GM12878 (cell line): ENCODE data around the gene TP63. TPM values are rescaled to one million over a fixed set of nuclear protein-coding genes. Genes with fewer than 3 reads are reported as not detected.

Experiments
- ATAC-seq: fragments of 200-7000 bp; cut with Tn5 transposase; 3 replicates; pipeline ENCODE4 v1.9.1; 2020; ENCODE audit warnings: mild to moderate bottlenecking, moderate library complexity
- BruUV-seq: library from RNA; stranded (reverse); fragments of 400-500 nt; replicated peaks from 2 replicates; lab custom pipeline; 2021; lab: Mats Ljungman, UMichigan
- CTCF ChIA-PET: fragments of 300-600 bp; sonication (Branson Sonifier 250); formaldehyde crosslinking; extraction: SDS; loops from one replicate; lab custom pipeline; 2021; ENCODE audit warnings: inconsistent platforms; lab: Yijun Ruan, JAX
- POLR2A ChIA-PET: fragments of 350-600 bp; formaldehyde crosslinking; extraction: SDS; loops from one replicate; lab custom pipeline; 2021; ENCODE audit warnings: inconsistent platforms; lab: Charles Lee
- RAD21 ChIA-PET: fragments of 300-600 bp; sonication (Branson Sonifier 250); formaldehyde crosslinking; loops from one replicate; lab custom pipeline; 2023; ENCODE audit warnings: antibody characterized with exemption; ENCODE audit not compliant: unreplicated experiment; lab: Charles Lee
- SMC1A ChIA-PET: fragments of 300-600 bp; sonication (Branson Sonifier 250); formaldehyde crosslinking; loops from one replicate; lab custom pipeline; 2023; ENCODE audit not compliant: unreplicated experiment, uncharacterized antibody; lab: Charles Lee
- DNase-seq: peaks from one replicate; pipeline ENCODE4 v3.0.0-alpha.2; 2011; ENCODE audit warnings: low read depth, low spot score
- FAIRE-seq: peaks from 3 replicates; lab custom pipeline; 2011; peaks lifted over from hg19 to GRCh38; lab: Jason Lieb, UNC
- H2AFZ ChIP-seq: 2 replicates; pipeline ENCODE4 v1.6.0; 2011; ENCODE audit warnings: low read depth, low read length, control low read depth; ENCODE audit not compliant: control insufficient read depth
- H3K27ac ChIP-seq: 2 replicates; pipeline ENCODE4 v1.5.1; 2011; ENCODE audit warnings: control low read depth; ENCODE audit not compliant: control insufficient read depth, insufficient read depth
- H3K27me3 ChIP-seq, 2 experiments: replicated peaks in 1 of 2; 2 replicates each; pipeline versions ENCODE4 v1.6.0 to v1.6.1; 2011; ENCODE audit warnings: low read length in 1 of 2; ENCODE audit not compliant: control insufficient read depth in 2 of 2, insufficient read depth in 2 of 2
- H3K36me3 ChIP-seq, 2 experiments: 2 replicates each; pipeline ENCODE4 v1.5.1; 2011; ENCODE audit warnings: low read length in 1 of 2; ENCODE audit not compliant: control insufficient read depth in 2 of 2, insufficient read depth in 2 of 2
- H3K4me1 ChIP-seq: 2 replicates; pipeline ENCODE4 v1.6.1; 2011; ENCODE audit warnings: mild to moderate bottlenecking, low read length, moderate library complexity, mixed read lengths; ENCODE audit not compliant: control insufficient read depth, insufficient read depth
- H3K4me2 ChIP-seq: 2 replicates; pipeline ENCODE4 v1.6.0; 2011; ENCODE audit warnings: control low read depth; ENCODE audit not compliant: control insufficient read depth, insufficient read depth
- H3K4me3 ChIP-seq: fragments of 200-600 bp; sonication (generic); 2 replicates; pipeline ENCODE4 v1.5.1; 2016
- H3K79me2 ChIP-seq: 2 replicates; pipeline ENCODE4 v1.6.0; 2011; ENCODE audit warnings: low read length; ENCODE audit not compliant: control insufficient read depth, insufficient read depth
- H3K9ac ChIP-seq: 2 replicates; pipeline ENCODE4 v1.8.0; 2011; ENCODE audit warnings: low read length, control low read depth, mixed read lengths; ENCODE audit not compliant: control insufficient read depth, insufficient read depth
- H3K9me3 ChIP-seq: replicated peaks from 3 replicates; pipeline ENCODE4 v1.5.1; 2011; ENCODE audit warnings: mild to moderate bottlenecking, low read length; ENCODE audit not compliant: control insufficient read depth, insufficient read depth
- H4K20me1 ChIP-seq: 2 replicates; pipeline ENCODE4 v1.6.0; 2011; ENCODE audit not compliant: control insufficient read depth, insufficient read depth
- ATF2 ChIP-seq: IDR thresholded peaks from 2 replicates; pipeline ENCODE4 v1.6.1; 2012; ENCODE audit warnings: low read length, inconsistent platforms
- BCLAF1 ChIP-seq: fragments of 450-650 bp; IDR thresholded peaks from 2 replicates; pipeline ENCODE4 v1.6.1; 2017; ENCODE audit warnings: antibody characterized with exemption, mild to moderate bottlenecking, moderate library complexity
- BHLHE40 ChIP-seq, 2 experiments: fragments of 450-650 bp in 1 of 2; IDR thresholded peaks; 2 replicates each; pipeline ENCODE4 v1.6.1; 2011 to 2017; ENCODE audit warnings: low read depth in 2 of 2, borderline replicate concordance in 1 of 2, improper control_type of control experiment in 1 of 2, low read length in 1 of 2, mild to moderate bottlenecking in 1 of 2
- BMI1 ChIP-seq: fragments of 450-650 bp; IDR thresholded peaks from 2 replicates; pipeline ENCODE4 v1.6.1; 2016; ENCODE audit warnings: mild to moderate bottlenecking, moderate library complexity, borderline replicate concordance
- CBX5 ChIP-seq: sonication (generic); IDR thresholded peaks from 2 replicates; pipeline ENCODE4 v1.6.1; 2016; ENCODE audit warnings: low read depth, moderate library complexity, mild to moderate bottlenecking, inconsistent platforms
- MLLT1 ChIP-seq: fragments of 450-650 bp; IDR thresholded peaks from 2 replicates; pipeline ENCODE4 v1.6.1; 2016; ENCODE audit warnings: mild to moderate bottlenecking
- MYB ChIP-seq: fragments of 150-350 bp; IDR thresholded peaks from 2 replicates; pipeline ENCODE4 v1.6.1; 2014; ENCODE audit warnings: mild to moderate bottlenecking, low read depth, low read length, borderline replicate concordance
- NBN ChIP-seq: fragments of 450-650 bp; IDR thresholded peaks from 2 replicates; pipeline ENCODE4 v1.6.1; 2016
- NFIC ChIP-seq: IDR thresholded peaks from 2 replicates; pipeline ENCODE4 v1.6.1; 2012; ENCODE audit warnings: low read depth, mild to moderate bottlenecking, inconsistent platforms, low read length, moderate library complexity
- TARDBP ChIP-seq: IDR thresholded peaks from 2 replicates; pipeline ENCODE4 v1.6.1; 2016; ENCODE audit warnings: borderline replicate concordance
- YY1 ChIP-seq: IDR thresholded peaks from 2 replicates; pipeline ENCODE4 v1.6.1; 2011; ENCODE audit warnings: low read depth, mild to moderate bottlenecking, low read length
- ZBED1 ChIP-seq: IDR thresholded peaks from 2 replicates; pipeline ENCODE4 v1.6.1; 2016; ENCODE audit warnings: borderline replicate concordance
- ZZZ3 ChIP-seq: IDR thresholded peaks from 2 replicates; pipeline ENCODE4 v1.6.1; 2011; ENCODE audit warnings: low read depth; ENCODE audit not compliant: control insufficient read depth, insufficient read length
- WGBS: methylation state at CpG from one replicate; pipeline ENCODE4 v1.1.6; 2016; ENCODE audit warnings: low lambda C conversion rate; ENCODE audit not compliant: insufficient replicate concordance, insufficient coverage; ENCODE audit errors: missing lambda C conversion rate; 5-methylcytosine and 5-hydroxymethylcytosine counted together
- in situ Hi-C: fragments of 300-500 bp; cut with MboI; formaldehyde crosslinking; loops from 9 replicates; pipeline ENCODE4 v1.14.3; 2018; ENCODE audit warnings: mixed read lengths
- intact Hi-C: fragments of 100-400 bp; cut with micrococcal nuclease; formaldehyde crosslinking; loops from one replicate; pipeline ENCODE4 v1.14.2; 2022; ENCODE audit not compliant: unreplicated experiment
- polyA plus RNA-seq, 11 experiments: library from polyadenylated mRNA; depleted of rRNA in 4 of 11; unstranded in 6 of 11; stranded (reverse) in 5 of 11; fragments of >200 nt; fragmentation: Nextera tagmentation in 4 of 11; fragmentation: Illumina TruSeq in 1 of 11; extraction: Ambion mirVana in 4 of 11; extraction: Trizol in 1 of 11; gene quantifications; 1 replicate in 1 of 11; 2 replicates in 10 of 11; pipeline versions ENCODE4 v1.2.1 to v1.2.3, GENCODE V29; 2011 to 2016; ENCODE audit warnings: inconsistent platforms in 2 of 11, missing spikeins in 2 of 11, low read depth in 1 of 11
- total RNA-seq, 4 experiments: library from RNA; depleted of rRNA in 3 of 4; stranded (reverse); fragments of >200 nt in 3 of 4; fragmentation: Illumina TruSeq in 1 of 4; extraction: Trizol in 1 of 4; gene quantifications; 2 replicates each; pipeline versions ENCODE4 v1.2.1 to v1.2.3, GENCODE V29; 2013 to 2021
- TF ChIP-seq, protein P1 (sequence below): IDR thresholded peaks from 2 replicates; pipeline ENCODE4 v1.6.1; 2011; ENCODE audit warnings: mild to moderate bottlenecking, low read depth, low read length, moderate library complexity; ENCODE audit not compliant: insufficient replicate concordance

TP63 gene
- total and polyA plus RNA-seq, 10 of the 15 experiments (the other 5 are each of a cell fraction or from before 2014, with no cell fraction given) = 1.4 to 10.8 (median 6.2) TPM

GRCh38 chr3:189800436-189800835 lies 169.2 kb downstream of the TP63 start:
- FAIRE-seq (no peak), ATAC-seq (no peak), DNase-seq (no peak)
- no peaks in the 10 kb centered on the region for H3K36me3 ChIP-seq
- H2AFZ ChIP-seq = no peak overlapping the region
- H3K79me2 ChIP-seq = no peaks in the 10 kb centered on the region
- in situ Hi-C loops = no loop called here
- H3K4me1 ChIP-seq = 0 out of 2 replicates have a peak, but pooled peaks cover 4% of the 10 kb centered on the region
- H4K20me1 ChIP-seq = no peaks in the 10 kb centered on the region
- intact Hi-C loops = no loop called here
- ChIA-PET POLR2A (interaction anchor here (0.8 to 1.4 kb wide), 2 partner anchors 9 to 14 kb away, joined by 3 to 4 read pairs; no protein-coding TSS in a partner anchor), CTCF (interaction anchor here (1.3 to 1.6 kb wide), 2 partner anchors 10 to 126 kb away, joined by 3 to 4 read pairs; no protein-coding TSS in a partner anchor), RAD21 (interaction anchor here (1.3 to 2.3 kb wide), 4 partner anchors 20 to 288 kb away, joined by 3 to 12 read pairs (median 8); no protein-coding TSS in a partner anchor), SMC1A (interaction anchor here (0.9 to 1.3 kb wide), 5 partner anchors 9 to 531 kb away, joined by 3 read pairs; no protein-coding TSS in a partner anchor)
- BruUV-seq = no TSS peak
- H3K9ac ChIP-seq = no peak overlapping the region
- no peak overlapping the region for H3K27ac ChIP-seq
- WGBS = over 99% methylated on average over 7 of the region's 7 CpGs
- H3K27me3 ChIP-seq = no peaks in the 10 kb centered on the region
- no peak overlapping the region for H3K4me3 ChIP-seq
- no peak overlapping the region for H3K4me2 ChIP-seq
- H3K9me3 ChIP-seq = no peaks in the 10 kb centered on the region
- TF ChIP-seq TARDBP (no peak), YY1 (no peak), NFIC (no peak), ATF2 (no peak), CBX5 (no peak), BCLAF1 (no peak), NBN (no peak), ZZZ3 (no peak), BMI1 (no peak), ZBED1 (no peak), MLLT1 (no peak), MYB (no peak), BHLHE40 (IDR thresholded peaks at IDR 0.05; ENCODE audit: borderline replicate concordance in 1 of 2, low read depth in 2 of 2, low read length in 1 of 2) (no peak)
- TF ChIP-seq, protein P1, sequence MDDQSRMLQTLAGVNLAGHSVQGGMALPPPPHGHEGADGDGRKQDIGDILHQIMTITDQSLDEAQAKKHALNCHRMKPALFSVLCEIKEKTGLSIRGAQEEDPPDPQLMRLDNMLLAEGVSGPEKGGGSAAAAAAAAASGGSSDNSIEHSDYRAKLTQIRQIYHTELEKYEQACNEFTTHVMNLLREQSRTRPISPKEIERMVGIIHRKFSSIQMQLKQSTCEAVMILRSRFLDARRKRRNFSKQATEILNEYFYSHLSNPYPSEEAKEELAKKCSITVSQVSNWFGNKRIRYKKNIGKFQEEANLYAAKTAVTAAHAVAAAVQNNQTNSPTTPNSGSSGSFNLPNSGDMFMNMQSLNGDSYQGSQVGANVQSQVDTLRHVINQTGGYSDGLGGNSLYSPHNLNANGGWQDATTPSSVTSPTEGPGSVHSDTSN = no peak
